Lower leg skin (tissue), 3 donors: ENCODE measurements around the gene CYS1.
"Not testable (repeated sequence)": the region's sequence is repeated elsewhere in the genome, so short reads cannot be mapped to it uniquely, and the experiment has no call there.

ENCODE experiments used
- CTCF ChIP-seq, 3 donors: fragments of 450-650 bp; IDR thresholded peaks; one replicate each; pipeline ENCODE4 v1.5.1; 2016; ENCODE audit warnings: antibody characterized with exemption in 3 of 3, mild to moderate bottlenecking in 3 of 3, moderate library complexity in 2 of 3
- POLR2A ChIP-seq, 2 donors: fragments of 450-650 bp; IDR thresholded peaks; one replicate each; pipeline ENCODE4 v1.6.1; 2016 to 2017; ENCODE audit warnings: antibody characterized with exemption in 2 of 2, mild to moderate bottlenecking in 1 of 2, moderate library complexity in 1 of 2

DNA sequence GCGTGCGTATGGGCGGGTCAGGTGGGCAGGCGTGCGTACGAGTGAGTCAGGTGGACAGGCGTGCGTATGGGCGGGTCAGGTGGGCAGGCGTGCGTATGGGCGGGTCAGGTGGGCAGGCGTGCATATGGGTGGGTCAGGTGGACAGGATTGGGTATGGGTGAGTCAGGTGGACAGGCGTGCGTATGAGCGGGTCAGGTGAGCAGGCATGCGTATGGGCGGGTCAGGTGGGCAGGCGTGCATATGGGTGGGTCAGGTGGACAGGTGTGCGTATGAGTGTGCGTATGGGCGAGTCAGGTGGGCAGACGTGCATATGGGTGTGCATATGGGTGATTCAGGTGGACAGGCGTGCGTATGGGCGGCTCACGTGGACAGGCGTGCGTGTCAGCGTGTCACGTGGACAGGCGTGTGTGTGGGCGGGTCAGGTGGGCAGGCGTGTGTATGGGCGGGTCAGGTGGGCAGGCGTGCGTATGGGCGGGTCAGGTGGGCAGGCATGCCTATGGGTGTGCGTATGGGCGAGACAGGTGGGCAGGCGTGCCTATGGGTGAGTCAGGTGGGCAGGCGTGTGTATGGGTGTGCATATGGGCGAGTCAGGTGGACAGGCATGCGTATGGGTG lies 64.7 kb downstream of the CYS1 start:
- not testable (repeated sequence) for TF ChIP-seq CTCF, POLR2A (IDR thresholded peaks at IDR 0.05)
